B cell (primary cell): Measurements from ENCODE around the gene STK4. TPM values are rescaled to one million over a fixed set of nuclear protein-coding genes. Genes with fewer than 3 reads are reported as not detected.

ENCODE experiments used
- ATAC-seq: fragments of 200-7000 bp; cut with Tn5 transposase; one replicate; pipeline ENCODE4 v1.10.0; 2021; ENCODE audit warnings: low read depth, mild to moderate bottlenecking, moderate number of reproducible peaks, moderate library complexity
- CTCF ChIA-PET: fragments of 350-600 bp; sonication (Branson Sonifier 250); formaldehyde crosslinking; loops from one replicate; lab custom pipeline; 2021; ENCODE audit warnings: antibody characterized with exemption, inconsistent platforms; lab: Charles Lee
- POLR2A ChIA-PET: fragments of 350-600 bp; sonication (Branson Sonifier 250); formaldehyde crosslinking; loops from one replicate; lab custom pipeline; 2021; ENCODE audit warnings: antibody characterized with exemption; lab: Charles Lee
- DNase-seq: peaks from one replicate; pipeline ENCODE4 v3.0.0; 2013
- H2AFZ ChIP-seq: 2 replicates; pipeline ENCODE4 v1.6.1; 2012; ENCODE audit warnings: mild to moderate bottlenecking, low read depth, low read length; ENCODE audit not compliant: insufficient read depth, poor library complexity, severe bottlenecking
- H3K27ac ChIP-seq, 2 donors: 1 replicate in 1 of 2; 2 replicates in 1 of 2; pipeline ENCODE4 v1.5.1; 2012 to 2013; ENCODE audit warnings: low read length in 2 of 2, mild to moderate bottlenecking in 2 of 2, moderate library complexity in 1 of 2
- H3K27me3 ChIP-seq, 4 experiments: fragments of 200-600 bp in 1 of 4; sonication (generic) in 1 of 4; replicated peaks in 1 of 4; 1 replicate in 2 of 4; 2 replicates in 2 of 4; pipeline versions ENCODE4 v1.6.1 to v1.7.0; 2013 to 2016; ENCODE audit warnings: low read length in 3 of 4, mild to moderate bottlenecking in 2 of 4, mixed read lengths in 1 of 4, moderate library complexity in 1 of 4; ENCODE audit not compliant: insufficient read depth in 4 of 4, control insufficient read depth in 3 of 4; ENCODE audit errors: control extremely low read depth in 1 of 4
- H3K36me3 ChIP-seq, 2 experiments: replicated peaks in 1 of 2; 1 replicate in 1 of 2; 2 replicates in 1 of 2; pipeline versions ENCODE4 v1.6.1 to v1.7.1; 2013; ENCODE audit warnings: low read length in 1 of 2; ENCODE audit not compliant: insufficient read depth in 2 of 2, control insufficient read depth in 1 of 2; ENCODE audit errors: control extremely low read depth in 1 of 2, extremely low read depth in 1 of 2
- H3K4me1 ChIP-seq, 2 donors: fragments of 200-600 bp in 1 of 2; sonication (generic) in 1 of 2; 1 replicate in 1 of 2; 2 replicates in 1 of 2; pipeline versions ENCODE4 v1.5.1 to v1.6.1; 2013 to 2017; ENCODE audit warnings: low read length in 2 of 2; ENCODE audit not compliant: control insufficient read depth in 2 of 2, insufficient read depth in 2 of 2
- H3K4me2 ChIP-seq: replicated peaks from 2 replicates; pipeline ENCODE3; 2012; ENCODE audit warnings: mild to moderate bottlenecking, low read depth, low read length; ENCODE audit not compliant: poor library complexity, severe bottlenecking
- H3K4me3 ChIP-seq, 5 experiments: fragments of 200-600 bp in 1 of 5; sonication (generic) in 1 of 5; 1 replicate in 3 of 5; 2 replicates in 2 of 5; pipeline versions ENCODE4 v1.5.1 to v1.7.0; 2011 to 2016; ENCODE audit warnings: low read length in 4 of 5, mild to moderate bottlenecking in 4 of 5, low read depth in 2 of 5, control low read depth in 1 of 5, moderate library complexity in 1 of 5; ENCODE audit not compliant: insufficient read depth in 1 of 5; ENCODE audit errors: control extremely low read depth in 1 of 5, extremely low read depth in 1 of 5
- H3K79me2 ChIP-seq: fragments of 200-600 bp; sonication (generic); one replicate; pipeline ENCODE4 v1.6.0; 2016; ENCODE audit warnings: low read length; ENCODE audit not compliant: control insufficient read depth, insufficient read depth
- H3K9ac ChIP-seq: fragments of 200-600 bp; sonication (generic); 2 replicates; pipeline ENCODE4 v1.6.1; 2017; ENCODE audit warnings: mild to moderate bottlenecking, low read length, moderate library complexity
- H3K9me3 ChIP-seq, 3 donors: one replicate each; pipeline versions ENCODE4 v1.6.1 to v1.7.1; 2013; ENCODE audit warnings: low read length in 2 of 3; ENCODE audit not compliant: control insufficient read depth in 2 of 3, insufficient read depth in 1 of 3; ENCODE audit errors: control extremely low read depth in 1 of 3
- H4K20me1 ChIP-seq: 2 replicates; pipeline ENCODE4 v1.6.0; 2012; ENCODE audit warnings: mild to moderate bottlenecking, low read length; ENCODE audit not compliant: insufficient read depth, control insufficient read depth, poor library complexity, severe bottlenecking
- H3K27ac Mint-ChIP-seq: one replicate; pipeline ENCODE4 v1.8.0; 2021; ENCODE audit warnings: mixed read lengths
- H3K27me3 Mint-ChIP-seq: one replicate; pipeline ENCODE4 v1.8.0; 2021; ENCODE audit warnings: mixed read lengths
- H3K4me1 Mint-ChIP-seq: one replicate; pipeline ENCODE4 v1.8.0; 2021; ENCODE audit warnings: mixed read lengths
- H3K4me3 Mint-ChIP-seq: one replicate; pipeline ENCODE4 v1.8.0; 2021; ENCODE audit warnings: mixed read lengths
- H3K9me3 Mint-ChIP-seq: one replicate; pipeline ENCODE4 v1.8.0; 2022; ENCODE audit warnings: mixed read lengths; ENCODE audit not compliant: insufficient read depth
- EZH2 ChIP-seq: IDR thresholded peaks from 2 replicates; pipeline ENCODE4 v1.6.1; 2012; ENCODE audit warnings: borderline replicate concordance, low read depth, mild to moderate bottlenecking, moderate library complexity, low read length; ENCODE audit not compliant: insufficient read depth, poor library complexity, severe bottlenecking
- WGBS: methylation state at CpG from one replicate; pipeline ENCODE4 v1.1.5; 2013; ENCODE audit warnings: missing lambda C conversion rate; ENCODE audit not compliant: insufficient coverage; 5-methylcytosine and 5-hydroxymethylcytosine counted together
- intact Hi-C: fragments of 100-400 bp; cut with micrococcal nuclease; formaldehyde crosslinking; loops from one replicate; pipeline ENCODE4 v1.10.0; 2022
- polyA plus RNA-seq: library from polyadenylated mRNA; depleted of rRNA; stranded (reverse); fragments of >200 nt; gene quantifications from 2 replicates; pipeline ENCODE4 v1.2.3, GENCODE V29; 2012
- total RNA-seq, 2 donors: library from RNA; stranded (reverse); fragments of 120-200 nt in 1 of 2; gene quantifications; 1 replicate in 1 of 2; 2 replicates in 1 of 2; pipeline versions ENCODE4 v1.2.3 to v1.2.4, GENCODE V29; 2013 to 2022
- TF ChIP-seq, protein P1 (sequence below): fragments of 200-600 bp; IDR thresholded peaks from one replicate; pipeline ENCODE4 v1.8.0; 2022; ENCODE audit warnings: antibody characterized with exemption, mild to moderate bottlenecking

The STK4 gene
- total and polyA plus RNA-seq, 2 donors (not counting 1 experiment from before 2014, with no cell fraction given), result 38.9 to 324 TPM

DNA sequence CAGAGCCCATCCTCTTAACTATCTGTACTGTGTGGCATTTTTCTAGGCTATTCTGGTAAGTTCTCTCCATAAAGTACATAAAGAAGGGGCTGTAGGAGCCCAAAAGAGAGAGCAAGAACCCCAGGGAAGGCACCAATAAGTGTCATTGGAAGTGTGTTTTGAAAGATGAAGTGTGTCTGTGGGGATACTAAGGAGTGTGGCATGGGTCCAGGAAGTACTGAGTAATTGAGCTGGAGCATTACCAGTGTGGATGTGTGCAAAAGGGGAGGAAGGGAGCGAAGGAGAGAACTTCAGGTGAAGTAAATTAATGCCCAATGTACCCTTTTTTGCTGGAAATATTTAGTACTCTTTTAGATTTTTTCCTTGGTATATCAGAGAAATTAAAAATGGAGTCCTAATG is 70.7 kb downstream of the STK4 start:
- no peak overlapping the region for H3K9ac ChIP-seq
- DNase-seq (no peak), ATAC-seq (no peak)
- peaks cover 9 to 17% of the 10 kb centered on the region in 2 donors for H3K4me1 ChIP-seq
- no peak overlapping the region for H2AFZ ChIP-seq
- H3K4me3 ChIP-seq, result no peak overlapping the region
- Mint-ChIP-seq H3K27me3 (no peaks in the 10 kb centered on the region), H3K27ac (peak overlapping the region; percentile 74), H3K4me3 (no peak overlapping the region), H3K9me3 (peaks cover 3% of the 10 kb centered on the region), H3K4me1 (peaks cover 59% of the 10 kb centered on the region)
- peaks cover 6 to 49% of the 10 kb centered on the region in 2 experiments for H3K36me3 ChIP-seq
- H3K27ac ChIP-seq, result peak overlapping the region in 1 of 2 donors; percentile 56
- peaks cover 70% of the 10 kb centered on the region for H3K79me2 ChIP-seq
- POLR2A ChIA-PET, result no interaction called here
- H3K27me3 ChIP-seq, result no peaks in the 10 kb centered on the region
- H3K4me2 ChIP-seq, result no peak overlapping the region
- intact Hi-C loops, result no loop called here
- H3K9me3 ChIP-seq, result no peaks in the 10 kb centered on the region
- peaks cover 26% of the 10 kb centered on the region for H4K20me1 ChIP-seq
- CTCF ChIA-PET, result interaction anchor here (0.9 to 1.7 kb wide), 3 partner anchors 25 to 257 kb away, joined by 3 to 8 read pairs (median 4); no protein-coding TSS in a partner anchor
- WGBS, result no CpG with 5 or more reads among the region's 1 CpG
- no peak for TF ChIP-seq EZH2
- TF ChIP-seq, protein P1, sequence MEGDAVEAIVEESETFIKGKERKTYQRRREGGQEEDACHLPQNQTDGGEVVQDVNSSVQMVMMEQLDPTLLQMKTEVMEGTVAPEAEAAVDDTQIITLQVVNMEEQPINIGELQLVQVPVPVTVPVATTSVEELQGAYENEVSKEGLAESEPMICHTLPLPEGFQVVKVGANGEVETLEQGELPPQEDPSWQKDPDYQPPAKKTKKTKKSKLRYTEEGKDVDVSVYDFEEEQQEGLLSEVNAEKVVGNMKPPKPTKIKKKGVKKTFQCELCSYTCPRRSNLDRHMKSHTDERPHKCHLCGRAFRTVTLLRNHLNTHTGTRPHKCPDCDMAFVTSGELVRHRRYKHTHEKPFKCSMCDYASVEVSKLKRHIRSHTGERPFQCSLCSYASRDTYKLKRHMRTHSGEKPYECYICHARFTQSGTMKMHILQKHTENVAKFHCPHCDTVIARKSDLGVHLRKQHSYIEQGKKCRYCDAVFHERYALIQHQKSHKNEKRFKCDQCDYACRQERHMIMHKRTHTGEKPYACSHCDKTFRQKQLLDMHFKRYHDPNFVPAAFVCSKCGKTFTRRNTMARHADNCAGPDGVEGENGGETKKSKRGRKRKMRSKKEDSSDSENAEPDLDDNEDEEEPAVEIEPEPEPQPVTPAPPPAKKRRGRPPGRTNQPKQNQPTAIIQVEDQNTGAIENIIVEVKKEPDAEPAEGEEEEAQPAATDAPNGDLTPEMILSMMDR, result no peak

DNA sequence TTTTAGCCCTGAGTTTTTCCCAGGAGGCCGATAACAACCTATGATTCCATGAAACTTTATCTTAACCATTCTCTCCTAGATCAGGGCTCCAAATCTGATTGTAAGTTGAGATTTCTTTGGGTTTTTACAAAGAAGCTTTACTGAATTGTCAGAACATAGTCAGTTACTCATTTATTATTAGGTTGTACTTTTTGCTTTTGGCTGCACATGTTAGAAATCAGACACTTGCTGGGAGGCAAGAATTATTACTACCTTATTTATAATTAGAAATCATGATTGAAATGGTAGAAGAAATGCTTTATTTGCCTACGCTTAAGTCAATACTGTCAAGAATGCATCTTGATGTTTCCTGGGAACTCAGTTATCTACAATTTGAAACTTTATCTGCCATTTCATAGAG is 71.3 kb downstream of the STK4 start:
- no peaks in the 10 kb centered on the region for H3K27me3 Mint-ChIP-seq
- ChIA-PET CTCF (interaction anchor here (1.3 to 1.7 kb wide), 2 partner anchors 26 to 253 kb away, joined by 4 to 8 read pairs; no protein-coding TSS in a partner anchor), POLR2A (interaction anchor here (0.6 kb wide), 1 partner anchor 9 kb away, joined by 3 read pairs; no protein-coding TSS in a partner anchor)
- H3K27ac ChIP-seq, result peak overlapping the region in 1 of 2 donors; percentile 56
- no CpG with 5 or more reads among the region's 2 CpGs for WGBS
- peaks cover under 1% of the 10 kb centered on the region for H3K9me3 Mint-ChIP-seq
- H3K4me2 ChIP-seq, result no peak overlapping the region
- H2AFZ ChIP-seq, result no peak overlapping the region
- H3K27ac Mint-ChIP-seq, result peak overlapping the region; percentile 53
- no peak overlapping the region for H3K9ac ChIP-seq
- H3K4me3 Mint-ChIP-seq, result no peak overlapping the region
- intact Hi-C loops, result no loop called here
- TF ChIP-seq EZH2, result no peak
- TF ChIP-seq, protein P1, result no peak
- peaks cover 4 to 49% of the 10 kb centered on the region in 2 experiments for H3K36me3 ChIP-seq
- ATAC-seq (no peak), DNase-seq (no peak)
- H4K20me1 ChIP-seq, result peaks cover 26% of the 10 kb centered on the region
- H3K4me3 ChIP-seq, result no peak overlapping the region
- H3K27me3 ChIP-seq, result no peaks in the 10 kb centered on the region
- H3K4me1 ChIP-seq, result peaks cover 6 to 12% of the 10 kb centered on the region in 2 donors
- peaks cover 59% of the 10 kb centered on the region for H3K4me1 Mint-ChIP-seq
- no peaks in the 10 kb centered on the region for H3K9me3 ChIP-seq
- peaks cover 70% of the 10 kb centered on the region for H3K79me2 ChIP-seq
